GM23338 (cell line): ENCODE measurements around the gene PPP1CA. TPM values are rescaled to one million over a fixed set of nuclear protein-coding genes. Genes with fewer than 3 reads are reported as not detected.
A peak's percentile ranks its signal among the peaks of the same experiment; 100 is the strongest.

Experiments
- ATAC-seq: fragments of 200-7000 bp; cut with Tn5 transposase; 3 replicates; pipeline ENCODE4 v1.9.1; 2020
- DNase-seq: peaks from one replicate; pipeline ENCODE4 v3.0.0-alpha.2; 2015; ENCODE audit warnings: low spot score
- H2AFZ ChIP-seq: fragments of 200-600 bp; sonication (generic); 2 replicates; pipeline ENCODE4 v1.8.0; 2016; ENCODE audit warnings: antibody characterized with exemption, mild to moderate bottlenecking, moderate library complexity
- H3F3A ChIP-seq: fragments of 200-600 bp; sonication (generic); replicated peaks from 2 replicates; pipeline ENCODE4 v1.8.0; 2017; ENCODE audit warnings: antibody characterized with exemption, mixed run types, low read depth
- H3K27ac ChIP-seq: fragments of 200-600 bp; sonication (generic); 2 replicates; pipeline ENCODE4 v1.6.1; 2016; ENCODE audit warnings: low read depth
- H3K27me3 ChIP-seq: fragments of 200-600 bp; sonication (generic); 2 replicates; pipeline ENCODE4 v1.8.0; 2016; ENCODE audit warnings: mild to moderate bottlenecking, mixed run types, moderate library complexity; ENCODE audit not compliant: insufficient read depth
- H3K36me3 ChIP-seq: fragments of 200-600 bp; sonication (generic); 2 replicates; pipeline ENCODE4 v1.8.0; 2016; ENCODE audit warnings: mild to moderate bottlenecking; ENCODE audit not compliant: insufficient read depth
- H3K4me1 ChIP-seq: fragments of 200-600 bp; sonication (generic); 2 replicates; pipeline ENCODE4 v1.8.0; 2016; ENCODE audit warnings: mild to moderate bottlenecking, moderate library complexity; ENCODE audit not compliant: insufficient read depth
- H3K4me2 ChIP-seq: fragments of 200-600 bp; sonication (generic); 2 replicates; pipeline ENCODE4 v1.7.1; 2017; ENCODE audit warnings: mixed run types
- H3K4me3 ChIP-seq: fragments of 200-600 bp; sonication (generic); 2 replicates; pipeline ENCODE4 v1.6.1; 2016; ENCODE audit warnings: mixed run types
- H3K79me2 ChIP-seq: fragments of 200-600 bp; sonication (generic); replicated peaks from 2 replicates; pipeline ENCODE4 v1.8.0; 2017; ENCODE audit warnings: mild to moderate bottlenecking; ENCODE audit not compliant: insufficient read depth
- H3K9me2 ChIP-seq: fragments of 200-600 bp; sonication (generic); 2 replicates; pipeline ENCODE4 v1.8.0; 2017; ENCODE audit not compliant: insufficient read depth
- H4K20me1 ChIP-seq: fragments of 200-600 bp; sonication (generic); replicated peaks from 2 replicates; pipeline ENCODE4 v1.8.0; 2017; ENCODE audit warnings: mild to moderate bottlenecking; ENCODE audit not compliant: insufficient read depth
- H3K27ac Mint-ChIP-seq: 2 replicates; pipeline ENCODE4 v1.8.0; 2020; ENCODE audit warnings: inconsistent platforms, mild to moderate bottlenecking, moderate library complexity, mixed read lengths
- H3K27me3 Mint-ChIP-seq: 3 replicates; pipeline ENCODE4 v1.8.0; 2022; ENCODE audit warnings: low read depth, mild to moderate bottlenecking, moderate library complexity, mixed read lengths, inconsistent platforms; ENCODE audit not compliant: insufficient read depth, poor library complexity
- H3K36me3 Mint-ChIP-seq: 3 replicates; pipeline ENCODE4 v1.8.0; 2021; ENCODE audit warnings: low read depth, mild to moderate bottlenecking, inconsistent platforms, moderate library complexity, mixed read lengths
- H3K4me1 Mint-ChIP-seq: 3 replicates; pipeline ENCODE4 v1.8.0; 2020; ENCODE audit warnings: mild to moderate bottlenecking, inconsistent platforms, mixed read lengths
- H3K4me3 Mint-ChIP-seq: 3 replicates; pipeline ENCODE4 v1.8.0; 2021; ENCODE audit warnings: moderate library complexity, mild to moderate bottlenecking, inconsistent platforms, mixed read lengths
- H3K9me3 Mint-ChIP-seq: 3 replicates; pipeline ENCODE4 v1.8.0; 2020; ENCODE audit warnings: moderate library complexity, mild to moderate bottlenecking, inconsistent platforms, mixed read lengths
- CREB1 ChIP-seq: fragments of 250-450 bp; sonication (Bioruptor Pico); IDR thresholded peaks from 2 replicates; pipeline ENCODE4 v1.5.0; 2020; ENCODE audit warnings: low read depth, mild to moderate bottlenecking, moderate library complexity
- EZH2phosphoT487 ChIP-seq: fragments of 200-600 bp; sonication (generic); IDR thresholded peaks from one replicate; pipeline ENCODE4 v1.8.1; 2018; ENCODE audit warnings: antibody characterized with exemption; ENCODE audit not compliant: unreplicated experiment
- JUNB ChIP-seq: IDR thresholded peaks from one replicate; pipeline ENCODE4 v1.6.1; 2016; ENCODE audit warnings: antibody characterized with exemption; ENCODE audit not compliant: unreplicated experiment
- NANOG ChIP-seq: IDR thresholded peaks from 2 replicates; pipeline ENCODE4 v1.6.1; 2016; ENCODE audit warnings: antibody characterized with exemption, borderline replicate concordance
- STAT1 ChIP-seq: IDR thresholded peaks from one replicate; pipeline ENCODE4 v1.6.1; 2016; ENCODE audit warnings: antibody characterized with exemption; ENCODE audit not compliant: unreplicated experiment
- ZNF462 ChIP-seq: fragments of 250-450 bp; sonication (Bioruptor Pico); IDR thresholded peaks from 2 replicates; pipeline ENCODE4 v1.5.0; 2020; ENCODE audit warnings: mild to moderate bottlenecking, moderate library complexity
- polyA plus RNA-seq: library from polyadenylated mRNA; unstranded; fragments of >200 nt; fragmentation: Nextera tagmentation; extraction: Ambion mirVana; gene quantifications from 2 replicates; pipeline ENCODE4 v1.2.1, GENCODE V29; 2016
- total RNA-seq: library from RNA; depleted of rRNA; stranded (reverse); fragments of >200 nt; shearing (Covaris generic); gene quantifications from 2 replicates; pipeline ENCODE4 v1.2.3, GENCODE V29; 2014
- TF ChIP-seq, protein P1 (sequence below): IDR thresholded peaks from 2 replicates; pipeline ENCODE4 v1.6.1; 2016; ENCODE audit warnings: antibody characterized with exemption
- TF ChIP-seq, protein P2 (sequence below): IDR thresholded peaks from one replicate; pipeline ENCODE4 v1.6.1; 2018; ENCODE audit warnings: antibody characterized with exemption; ENCODE audit not compliant: unreplicated experiment

The PPP1CA gene
- total and polyA plus RNA-seq, 2 experiments from 2014 or later: 217 to 237 TPM

- H4K20me1 ChIP-seq: no peaks in the 10 kb centered on the region
- H3K79me2 ChIP-seq: no peaks in the 10 kb centered on the region
- H3K4me3 ChIP-seq: peak within 1 kb of the TSS; percentile 44
- H3K27ac Mint-ChIP-seq: peak within 1 kb of the TSS; percentile 94
- H3K36me3 ChIP-seq: 0 out of 2 replicates have a peak, but pooled peaks cover 3% of the 10 kb centered on the region
- peak; percentile 62 for DNase-seq
- H2AFZ ChIP-seq: no peak within 1 kb of the TSS
- peak within 1 kb of the TSS; percentile 52; the same call in 2 of the 3 replicates for H3K4me3 Mint-ChIP-seq
- TF ChIP-seq CREB1 (CRISPR knock-in tag): no peak
- TF ChIP-seq, protein P1, sequence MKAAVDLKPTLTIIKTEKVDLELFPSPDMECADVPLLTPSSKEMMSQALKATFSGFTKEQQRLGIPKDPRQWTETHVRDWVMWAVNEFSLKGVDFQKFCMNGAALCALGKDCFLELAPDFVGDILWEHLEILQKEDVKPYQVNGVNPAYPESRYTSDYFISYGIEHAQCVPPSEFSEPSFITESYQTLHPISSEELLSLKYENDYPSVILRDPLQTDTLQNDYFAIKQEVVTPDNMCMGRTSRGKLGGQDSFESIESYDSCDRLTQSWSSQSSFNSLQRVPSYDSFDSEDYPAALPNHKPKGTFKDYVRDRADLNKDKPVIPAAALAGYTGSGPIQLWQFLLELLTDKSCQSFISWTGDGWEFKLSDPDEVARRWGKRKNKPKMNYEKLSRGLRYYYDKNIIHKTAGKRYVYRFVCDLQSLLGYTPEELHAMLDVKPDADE: 0 out of 2 replicates have a peak, but pooled peaks have one; percentile 23
- peak within 1 kb of the TSS; percentile 96 for H3K27ac ChIP-seq
- H3K36me3 Mint-ChIP-seq: peaks cover 35% of the 10 kb centered on the region
- no peaks in the 10 kb centered on the region for H3K27me3 ChIP-seq
- 0 out of 2 replicates have a peak, but pooled peaks cover 12% of the 10 kb centered on the region for H3F3A ChIP-seq
- H3K4me1 Mint-ChIP-seq: peaks cover 26% of the 10 kb centered on the region
- peaks cover 14% of the 10 kb centered on the region for H3K4me1 ChIP-seq
- ATAC-seq: peak; percentile 49
- H3K9me2 ChIP-seq: no peaks in the 10 kb centered on the region
- H3K4me2 ChIP-seq: peak within 1 kb of the TSS; percentile 60; the same call in 1 of the 2 replicates
- peaks cover 11% of the 10 kb centered on the region for H3K27me3 Mint-ChIP-seq
- no peaks in the 10 kb centered on the region; the same call in 2 of the 3 replicates for H3K9me3 Mint-ChIP-seq
Measured at GRCh38 chr11:67437082-67437808, 35.6 kb upstream of the PPP1CA start, which contains the start of gene PTPRCAP. TSS of gene PTPRCAP (minus strand) at chr11:67437682. CDS start at chr11:67437619, 63 bp downstream.

DNA sequence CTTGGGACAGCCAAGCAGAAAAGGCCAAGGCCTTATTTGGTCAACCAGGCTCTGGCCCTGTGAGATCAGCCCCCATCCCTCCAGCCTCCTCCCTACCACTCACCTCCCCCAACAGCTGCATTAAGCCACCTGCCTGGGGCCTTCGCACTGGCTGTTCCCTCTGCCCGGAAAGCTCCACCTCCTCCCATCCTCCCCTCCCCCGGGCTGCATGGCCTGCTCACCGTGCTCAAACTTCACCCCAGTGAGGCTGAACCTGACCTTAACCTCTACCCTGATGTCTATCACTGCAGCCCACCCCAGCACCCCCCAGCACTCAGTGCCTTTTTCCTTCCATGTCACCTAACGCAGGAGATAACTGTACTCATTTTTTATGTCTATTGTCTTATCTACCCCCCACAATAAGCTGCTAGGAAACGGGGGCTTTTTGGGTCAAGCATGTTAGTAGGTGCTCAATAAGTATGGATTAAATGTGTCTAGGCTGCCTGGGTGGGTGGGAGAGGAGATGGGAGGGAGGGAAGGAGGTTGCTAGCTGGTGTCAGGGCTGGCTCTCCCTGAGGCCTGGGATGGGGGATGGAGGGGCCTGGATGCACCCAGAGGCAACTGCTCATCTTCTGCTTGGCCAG, 34.9 kb upstream of the PPP1CA start:
- peaks cover 23% of the 10 kb centered on the region for H3K4me1 Mint-ChIP-seq
- peak overlapping the region; percentile 44 for H3K4me3 ChIP-seq
- 0 out of 2 replicates have a peak, but pooled peaks cover 3% of the 10 kb centered on the region for H3K36me3 ChIP-seq
- no peak overlapping the region for H2AFZ ChIP-seq
- peak overlapping the region; percentile 52; the same call in 2 of the 3 replicates for H3K4me3 Mint-ChIP-seq
- H3K27me3 Mint-ChIP-seq: peaks cover 13% of the 10 kb centered on the region
- no peaks in the 10 kb centered on the region for H3K27me3 ChIP-seq
- peak overlapping the region; percentile 96 for H3K27ac ChIP-seq
- H3K9me3 Mint-ChIP-seq: no peaks in the 10 kb centered on the region; the same call in 2 of the 3 replicates
- no peaks in the 10 kb centered on the region for H3K9me2 ChIP-seq
- H3K79me2 ChIP-seq: no peaks in the 10 kb centered on the region
- no peaks in the 10 kb centered on the region for H4K20me1 ChIP-seq
- peaks cover 14% of the 10 kb centered on the region for H3K4me1 ChIP-seq
- 0 out of 2 replicates have a peak, but pooled peaks cover 12% of the 10 kb centered on the region for H3F3A ChIP-seq
- ATAC-seq (peak; percentile 76), DNase-seq (peak; percentile 86)
- H3K27ac Mint-ChIP-seq: peak overlapping the region; percentile 94
- H3K36me3 Mint-ChIP-seq: peaks cover 35% of the 10 kb centered on the region
- peak overlapping the region; percentile 60; the same call in 1 of the 2 replicates for H3K4me2 ChIP-seq
- TF ChIP-seq NANOG: no peak
- TF ChIP-seq ZNF462 (CRISPR knock-in tag): 0 out of 2 replicates have a peak, but pooled peaks have one; percentile 25
- TF ChIP-seq, protein P2, sequence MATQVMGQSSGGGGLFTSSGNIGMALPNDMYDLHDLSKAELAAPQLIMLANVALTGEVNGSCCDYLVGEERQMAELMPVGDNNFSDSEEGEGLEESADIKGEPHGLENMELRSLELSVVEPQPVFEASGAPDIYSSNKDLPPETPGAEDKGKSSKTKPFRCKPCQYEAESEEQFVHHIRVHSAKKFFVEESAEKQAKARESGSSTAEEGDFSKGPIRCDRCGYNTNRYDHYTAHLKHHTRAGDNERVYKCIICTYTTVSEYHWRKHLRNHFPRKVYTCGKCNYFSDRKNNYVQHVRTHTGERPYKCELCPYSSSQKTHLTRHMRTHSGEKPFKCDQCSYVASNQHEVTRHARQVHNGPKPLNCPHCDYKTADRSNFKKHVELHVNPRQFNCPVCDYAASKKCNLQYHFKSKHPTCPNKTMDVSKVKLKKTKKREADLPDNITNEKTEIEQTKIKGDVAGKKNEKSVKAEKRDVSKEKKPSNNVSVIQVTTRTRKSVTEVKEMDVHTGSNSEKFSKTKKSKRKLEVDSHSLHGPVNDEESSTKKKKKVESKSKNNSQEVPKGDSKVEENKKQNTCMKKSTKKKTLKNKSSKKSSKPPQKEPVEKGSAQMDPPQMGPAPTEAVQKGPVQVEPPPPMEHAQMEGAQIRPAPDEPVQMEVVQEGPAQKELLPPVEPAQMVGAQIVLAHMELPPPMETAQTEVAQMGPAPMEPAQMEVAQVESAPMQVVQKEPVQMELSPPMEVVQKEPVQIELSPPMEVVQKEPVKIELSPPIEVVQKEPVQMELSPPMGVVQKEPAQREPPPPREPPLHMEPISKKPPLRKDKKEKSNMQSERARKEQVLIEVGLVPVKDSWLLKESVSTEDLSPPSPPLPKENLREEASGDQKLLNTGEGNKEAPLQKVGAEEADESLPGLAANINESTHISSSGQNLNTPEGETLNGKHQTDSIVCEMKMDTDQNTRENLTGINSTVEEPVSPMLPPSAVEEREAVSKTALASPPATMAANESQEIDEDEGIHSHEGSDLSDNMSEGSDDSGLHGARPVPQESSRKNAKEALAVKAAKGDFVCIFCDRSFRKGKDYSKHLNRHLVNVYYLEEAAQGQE: no peak
- TF ChIP-seq CREB1 (CRISPR knock-in tag): peak; percentile 64
- TF ChIP-seq JUNB: no peak
- TF ChIP-seq EZH2phosphoT487: no peak
- no peak for TF ChIP-seq STAT1
